WTC11 (cell line): ENCODE results near the gene STAU1. TPM values are rescaled to one million over a fixed set of nuclear protein-coding genes. Genes with fewer than 3 reads are reported as not detected.

Experiments
- ATF2 ChIP-seq: sonication (generic); formaldehyde crosslinking; IDR thresholded peaks from 2 replicates; pipeline ENCODE4 v1.8.1; 2022; ENCODE audit warnings: low read depth, missing genetic modification reagents, borderline replicate concordance
- CREM ChIP-seq: sonication (generic); formaldehyde crosslinking; IDR thresholded peaks from 2 replicates; pipeline ENCODE4 v1.8.1; 2022; ENCODE audit warnings: mild to moderate bottlenecking, missing genetic modification reagents, moderate library complexity
- CTCF ChIP-seq: fragments of 200-600 bp; IDR thresholded peaks from 2 replicates; pipeline ENCODE4 v1.8.0; 2022; ENCODE audit warnings: antibody characterized with exemption
- E2F5 ChIP-seq: sonication (generic); formaldehyde crosslinking; IDR thresholded peaks from 2 replicates; pipeline ENCODE4 v1.8.1; 2022; ENCODE audit warnings: mild to moderate bottlenecking, moderate library complexity, missing genetic modification reagents
- ELF4 ChIP-seq: sonication (generic); formaldehyde crosslinking; IDR thresholded peaks from 2 replicates; pipeline ENCODE4 v1.8.1; 2022; ENCODE audit warnings: low read depth, mild to moderate bottlenecking, moderate library complexity, missing genetic modification reagents
- ERG ChIP-seq: fragments of 250-450 bp; sonication (Bioruptor Pico); IDR thresholded peaks from 2 replicates; pipeline ENCODE4 v1.8.0; 2021; ENCODE audit warnings: mild to moderate bottlenecking
- ESRRA ChIP-seq: sonication (generic); formaldehyde crosslinking; IDR thresholded peaks from 2 replicates; pipeline ENCODE4 v1.8.1; 2022; ENCODE audit warnings: mild to moderate bottlenecking, missing genetic modification reagents, borderline replicate concordance
- ETV6 ChIP-seq: sonication (generic); formaldehyde crosslinking; IDR thresholded peaks from 2 replicates; pipeline ENCODE4 v1.8.1; 2022; ENCODE audit warnings: mild to moderate bottlenecking, missing genetic modification reagents
- FOXP4 ChIP-seq: sonication (generic); formaldehyde crosslinking; IDR thresholded peaks from 2 replicates; pipeline ENCODE4 v1.8.0; 2022; ENCODE audit warnings: mild to moderate bottlenecking, missing genetic modification reagents
- GABPB1 ChIP-seq: sonication (generic); formaldehyde crosslinking; IDR thresholded peaks from 2 replicates; pipeline ENCODE4 v1.8.1; 2023; ENCODE audit warnings: mild to moderate bottlenecking, missing genetic modification reagents
- IRF1 ChIP-seq: sonication (generic); formaldehyde crosslinking; IDR thresholded peaks from 2 replicates; pipeline ENCODE4 v1.8.0; 2023; ENCODE audit warnings: missing genetic modification reagents
- JAZF1 ChIP-seq: fragments of 250-450 bp; sonication (Bioruptor Pico); IDR thresholded peaks from 2 replicates; pipeline ENCODE4 v1.9.0; 2021; ENCODE audit warnings: moderate library complexity, mild to moderate bottlenecking, inconsistent platforms
- JUN ChIP-seq: sonication (generic); formaldehyde crosslinking; IDR thresholded peaks from 2 replicates; pipeline ENCODE4 v1.8.0; 2023; ENCODE audit warnings: mild to moderate bottlenecking, missing genetic modification reagents
- MAX ChIP-seq: sonication (generic); formaldehyde crosslinking; IDR thresholded peaks from 2 replicates; pipeline ENCODE4 v1.8.0; 2022; ENCODE audit warnings: mild to moderate bottlenecking, missing genetic modification reagents
- MLX ChIP-seq: sonication (generic); formaldehyde crosslinking; IDR thresholded peaks from 2 replicates; pipeline ENCODE4 v1.8.1; 2023; ENCODE audit warnings: mild to moderate bottlenecking, missing genetic modification reagents, moderate library complexity
- STAT6 ChIP-seq: sonication (generic); formaldehyde crosslinking; conservative IDR thresholded peaks from 2 replicates; pipeline ENCODE4 v1.8.1; 2023; ENCODE audit warnings: mild to moderate bottlenecking, low read depth, missing genetic modification reagents, moderate library complexity
- TCF7 ChIP-seq: sonication (generic); formaldehyde crosslinking; IDR thresholded peaks from 2 replicates; pipeline ENCODE4 v1.8.0; 2022; ENCODE audit warnings: mild to moderate bottlenecking, low read depth, missing genetic modification reagents, moderate library complexity
- ZNF219 ChIP-seq: sonication (generic); formaldehyde crosslinking; IDR thresholded peaks from 2 replicates; pipeline ENCODE4 v1.8.0; 2023; ENCODE audit warnings: missing genetic modification reagents, mild to moderate bottlenecking, borderline replicate concordance
- ZNF512 ChIP-seq: sonication (generic); formaldehyde crosslinking; IDR thresholded peaks from 2 replicates; pipeline ENCODE4 v1.8.1; 2022; ENCODE audit warnings: missing genetic modification reagents, borderline replicate concordance
- ZSCAN18 ChIP-seq: fragments of 250-450 bp; sonication (Bioruptor Pico); IDR thresholded peaks from 2 replicates; pipeline ENCODE4 v2.1.2; 2022; ENCODE audit warnings: mild to moderate bottlenecking, moderate library complexity
- total RNA-seq: library from RNA; stranded (reverse); gene quantifications from 3 replicates; pipeline ENCODE4 v1.2.3, GENCODE V29; 2021

Gene STAU1
- total RNA-seq, 1 experiment from 2014 or later = 92.6 TPM

- TF ChIP-seq ZSCAN18 (CRISPR knock-in tag) (no peak), ESRRA (CRISPR knock-in tag) (no peak), MLX (CRISPR knock-in tag) (no peak), TCF7 (no peak), ZNF512 (CRISPR knock-in tag) (no peak), ELF4 (CRISPR knock-in tag) (no peak), ZNF219 (no peak), GABPB1 (CRISPR knock-in tag) (peak; percentile 89), ETV6 (peak; percentile 90), JAZF1 (CRISPR knock-in tag) (no peak), JUN (CRISPR knock-in tag) (no peak), IRF1 (CRISPR knock-in tag) (no peak; the same call in 1 of the 2 replicates), ATF2 (CRISPR knock-in tag) (no peak), MAX (peak; percentile 64), STAT6 (CRISPR knock-in tag) (no peak), CTCF (no peak), ERG (CRISPR knock-in tag) (no peak), E2F5 (CRISPR knock-in tag) (no peak), CREM (CRISPR knock-in tag) (peak; percentile 92), FOXP4 (CRISPR knock-in tag) (peak; percentile 57; the same call in 1 of the 2 replicates)
Measured at GRCh38 chr20:49219091-49219923, 31.2 kb upstream of the STAU1 start, which contains the start of gene DDX27 (continued).
